PC-9 (cell line): Measurements from ENCODE around the gene IRAK4. TPM values are rescaled to one million over a fixed set of nuclear protein-coding genes. Genes with fewer than 3 reads are reported as not detected.

Source experiments
- BruUV-seq: library from RNA; stranded (reverse); fragments of 400-500 nt; replicated peaks from 2 replicates; lab custom pipeline; 2021; lab: Mats Ljungman, UMichigan
- CTCF ChIA-PET: fragments of 300-600 bp; sonication (Branson Sonifier 250); formaldehyde crosslinking; loops from one replicate; lab custom pipeline; 2022; ENCODE audit warnings: antibody characterized with exemption; lab: Charles Lee
- POLR2A ChIA-PET: fragments of 300-600 bp; sonication (Branson Sonifier 250); formaldehyde crosslinking; loops from one replicate; lab custom pipeline; 2022; ENCODE audit warnings: antibody characterized with exemption; ENCODE audit not compliant: unreplicated experiment; lab: Charles Lee
- DNase-seq, 2 experiments: peaks; one replicate each; pipeline versions ENCODE4 v3.0.0 to v3.0.0-alpha.2; 2015 to 2022; ENCODE audit warnings: mixed read lengths in 1 of 2
- H2AFZ ChIP-seq: fragments of 200-600 bp; sonication (generic); 2 replicates; pipeline ENCODE4 v1.8.1; 2017; ENCODE audit warnings: antibody characterized with exemption
- H3F3A ChIP-seq: fragments of 200-600 bp; sonication (generic); 2 replicates; pipeline ENCODE4 v1.8.1; 2017; ENCODE audit warnings: antibody characterized with exemption, mild to moderate bottlenecking, low read depth; ENCODE audit not compliant: insufficient read depth
- H3K27ac ChIP-seq: fragments of 200-600 bp; sonication (generic); 2 replicates; pipeline ENCODE4 v1.6.1; 2016; ENCODE audit warnings: mixed run types
- H3K27me3 ChIP-seq: fragments of 200-600 bp; sonication (generic); 2 replicates; pipeline ENCODE4 v1.6.1; 2016; ENCODE audit warnings: low read depth, mixed run types; ENCODE audit not compliant: insufficient read depth
- H3K36me3 ChIP-seq: fragments of 200-600 bp; sonication (generic); 2 replicates; pipeline ENCODE4 v1.6.1; 2016; ENCODE audit warnings: low read depth, mixed run types
- H3K4me1 ChIP-seq: fragments of 200-600 bp; sonication (generic); replicated peaks from 2 replicates; pipeline ENCODE4 v1.6.1; 2016; ENCODE audit warnings: mixed run types; ENCODE audit not compliant: insufficient read depth
- H3K4me2 ChIP-seq: fragments of 200-600 bp; sonication (generic); 2 replicates; pipeline ENCODE4 v1.6.1; 2017; ENCODE audit warnings: mixed run types
- H3K4me3 ChIP-seq: fragments of 200-600 bp; sonication (generic); 2 replicates; pipeline ENCODE4 v1.6.1; 2016; ENCODE audit warnings: mixed run types
- H3K79me2 ChIP-seq: fragments of 200-600 bp; sonication (generic); 2 replicates; pipeline ENCODE4 v1.6.1; 2017; ENCODE audit warnings: low read depth, mixed run types
- H3K9me2 ChIP-seq: fragments of 200-600 bp; sonication (generic); 2 replicates; pipeline ENCODE4 v1.8.1; 2017; ENCODE audit warnings: mild to moderate bottlenecking; ENCODE audit not compliant: insufficient read depth
- H3K9me3 ChIP-seq: fragments of 200-600 bp; sonication (generic); 2 replicates; pipeline ENCODE4 v1.8.1; 2016; ENCODE audit warnings: low read depth; ENCODE audit not compliant: insufficient read depth
- H4K20me1 ChIP-seq: fragments of 200-600 bp; sonication (generic); 2 replicates; pipeline ENCODE4 v1.8.1; 2017; ENCODE audit not compliant: insufficient read depth
- EZH2 ChIP-seq: fragments of 200-600 bp; sonication (generic); IDR thresholded peaks from 2 replicates; pipeline ENCODE4 v1.8.0; 2017; ENCODE audit warnings: antibody characterized with exemption, low read depth
- intact Hi-C: fragments of 100-400 bp; cut with micrococcal nuclease; formaldehyde crosslinking; loops from one replicate; pipeline ENCODE4 v1.10.0; 2022; ENCODE audit not compliant: unreplicated experiment
- total RNA-seq: library from RNA; stranded (reverse); gene quantifications from 2 replicates; pipeline ENCODE4 v1.2.3, GENCODE V29; 2021
- TF ChIP-seq, protein P1 (sequence below): fragments of 200-600 bp; sonication (generic); conservative IDR thresholded peaks from 2 replicates; pipeline ENCODE4 v1.6.1; 2017; ENCODE audit warnings: mixed run types, antibody characterized with exemption, mild to moderate bottlenecking, moderate library complexity

IRAK4 gene
- total RNA-seq, 1 experiment from 2014 or later = 10.1 TPM

DNA sequence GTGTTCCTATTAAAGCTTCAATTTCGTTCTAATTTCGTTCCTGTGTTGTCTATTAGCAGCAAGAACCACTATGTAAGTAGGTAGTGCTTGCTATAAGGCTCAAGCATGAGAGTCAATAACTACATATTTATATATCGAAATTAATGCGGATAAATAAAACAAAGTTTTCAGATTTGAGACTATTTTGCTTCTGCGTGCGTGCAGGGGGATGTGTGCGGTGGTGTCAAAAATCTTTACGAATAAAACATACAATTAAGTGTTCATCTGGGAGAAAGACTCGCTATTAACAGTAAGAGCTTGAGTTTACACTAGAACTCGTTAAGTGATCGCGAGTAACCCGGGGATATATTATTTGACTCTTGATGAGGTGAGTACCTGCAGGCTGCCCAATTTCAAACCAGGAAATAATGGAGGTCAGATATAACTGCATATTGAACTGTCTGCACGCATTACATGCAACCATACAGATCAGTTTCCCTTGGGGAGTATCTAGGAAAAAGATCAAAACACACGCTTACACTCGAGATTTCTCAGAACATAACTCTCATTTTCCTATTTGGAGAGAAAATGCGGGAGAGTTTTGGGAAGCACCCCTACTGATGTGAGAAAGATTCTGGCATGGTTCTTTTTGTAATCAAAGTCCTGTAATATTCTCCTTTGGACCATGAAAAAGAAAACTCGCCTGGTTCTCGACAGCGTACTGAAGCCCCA is 46.6 kb downstream of the IRAK4 start:
- ChIA-PET CTCF (no interaction called here), POLR2A (interaction anchor here (0.5 to 1.6 kb wide), 6 partner anchors 12 to 99 kb away, joined by 3 to 19 read pairs (median 6); partner anchors contain the start of gene IRAK4)
- intact Hi-C loops = loop anchor here (5.0 kb wide), 1 partner anchor 77 kb away; no protein-coding TSS in a partner anchor
- no peak for DNase-seq
- BruUV-seq = no TSS peak
- Histone ChIP-seq H4K20me1 (no peaks in the 10 kb centered on the region; the same call in 1 of the 2 replicates), H3K4me1 (peaks cover 28% of the 10 kb centered on the region), H3K79me2 (peaks cover 38% of the 10 kb centered on the region), H3K9me2 (no peaks in the 10 kb centered on the region), H3K27me3 (no peaks in the 10 kb centered on the region), H3K36me3 (peaks cover 35% of the 10 kb centered on the region), H3K27ac (peak overlapping the region; percentile 76), H3F3A (peaks cover 5% of the 10 kb centered on the region), H3K4me3 (peak overlapping the region; percentile 94), H3K4me2 (peak overlapping the region; percentile 98), H3K9me3 (no peaks in the 10 kb centered on the region), H2AFZ (peak overlapping the region; percentile 95)
- no peak for TF ChIP-seq EZH2
- TF ChIP-seq, protein P1, sequence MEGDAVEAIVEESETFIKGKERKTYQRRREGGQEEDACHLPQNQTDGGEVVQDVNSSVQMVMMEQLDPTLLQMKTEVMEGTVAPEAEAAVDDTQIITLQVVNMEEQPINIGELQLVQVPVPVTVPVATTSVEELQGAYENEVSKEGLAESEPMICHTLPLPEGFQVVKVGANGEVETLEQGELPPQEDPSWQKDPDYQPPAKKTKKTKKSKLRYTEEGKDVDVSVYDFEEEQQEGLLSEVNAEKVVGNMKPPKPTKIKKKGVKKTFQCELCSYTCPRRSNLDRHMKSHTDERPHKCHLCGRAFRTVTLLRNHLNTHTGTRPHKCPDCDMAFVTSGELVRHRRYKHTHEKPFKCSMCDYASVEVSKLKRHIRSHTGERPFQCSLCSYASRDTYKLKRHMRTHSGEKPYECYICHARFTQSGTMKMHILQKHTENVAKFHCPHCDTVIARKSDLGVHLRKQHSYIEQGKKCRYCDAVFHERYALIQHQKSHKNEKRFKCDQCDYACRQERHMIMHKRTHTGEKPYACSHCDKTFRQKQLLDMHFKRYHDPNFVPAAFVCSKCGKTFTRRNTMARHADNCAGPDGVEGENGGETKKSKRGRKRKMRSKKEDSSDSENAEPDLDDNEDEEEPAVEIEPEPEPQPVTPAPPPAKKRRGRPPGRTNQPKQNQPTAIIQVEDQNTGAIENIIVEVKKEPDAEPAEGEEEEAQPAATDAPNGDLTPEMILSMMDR = no peak

DNA sequence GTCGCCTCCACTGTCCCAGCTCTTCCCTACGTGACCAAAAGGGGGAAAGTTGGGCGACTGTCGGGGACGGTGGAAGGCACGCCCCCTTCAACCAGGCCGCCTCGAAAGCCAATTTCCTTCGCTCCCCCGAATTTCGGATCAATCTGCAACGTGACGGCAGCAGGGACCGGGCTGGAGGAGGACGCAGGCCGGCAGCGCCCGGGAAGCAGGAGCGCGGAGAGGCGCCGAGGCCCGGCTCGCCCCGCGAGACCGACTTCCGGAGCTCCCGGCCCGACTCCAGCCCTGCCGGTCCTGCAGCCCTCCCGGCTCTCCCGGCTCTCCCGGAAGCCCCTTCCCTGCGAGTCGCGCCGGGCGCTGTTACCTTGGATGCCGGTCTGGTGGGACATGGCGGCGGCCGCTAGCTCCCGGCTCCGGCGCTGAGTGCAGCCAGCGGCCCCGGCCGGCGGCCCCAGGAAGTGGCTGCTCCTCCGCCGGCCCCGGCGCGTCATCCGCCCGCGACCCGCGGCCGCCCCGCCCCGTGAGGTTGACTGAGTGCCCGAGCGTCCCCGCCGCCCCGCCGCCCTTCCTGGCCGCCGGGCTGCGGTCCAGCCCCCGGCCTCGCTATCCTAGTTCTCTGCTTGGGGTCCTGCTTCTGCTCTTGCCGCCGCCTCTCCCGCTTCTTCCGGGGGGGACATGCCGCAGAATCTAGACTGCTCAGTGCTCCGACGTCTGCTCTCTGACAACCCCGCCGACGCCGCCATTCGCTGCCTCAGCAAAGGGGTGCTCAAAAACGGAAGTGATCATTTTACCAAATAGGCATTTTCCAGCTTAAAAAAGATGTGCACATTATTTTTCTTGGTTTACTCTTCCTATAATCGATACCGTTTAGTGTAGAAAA is 47.3 kb downstream of the IRAK4 start, which contains the start of gene TWF1:
Gene TWF1 (minus strand): TSS at position 458 of the 877 bp plus-strand sequence. CDS start 72 bp downstream, at position 386.
- peak; percentile 55 to 82 for DNase-seq
- Histone ChIP-seq H3K4me2 (peak within 1 kb of the TSS; percentile 98), H3K4me1 (peaks cover 28% of the 10 kb centered on the region), H3K27ac (peak within 1 kb of the TSS; percentile 76), H3K36me3 (peaks cover 27% of the 10 kb centered on the region; the same call in 1 of the 2 replicates), H3K4me3 (peak within 1 kb of the TSS; percentile 94), H3K79me2 (peaks cover 38% of the 10 kb centered on the region), H3K9me3 (no peaks in the 10 kb centered on the region), H2AFZ (peak within 1 kb of the TSS; percentile 95), H3F3A (peaks cover under 1% of the 10 kb centered on the region; the same call in 1 of the 2 replicates), H3K27me3 (no peaks in the 10 kb centered on the region), H4K20me1 (no peaks in the 10 kb centered on the region; the same call in 1 of the 2 replicates), H3K9me2 (no peaks in the 10 kb centered on the region)
- ChIA-PET CTCF (no interaction called here), POLR2A (interaction anchor here (0.5 to 1.6 kb wide), 10 partner anchors 13 to 1665 kb away, joined by 3 to 19 read pairs (median 4); partner anchors contain the start of gene IRAK4)
- TF ChIP-seq, protein P1 = peak; percentile 46; the same call in 1 of the 2 replicates
- TF ChIP-seq EZH2 = no peak
- intact Hi-C loops = loop anchor here (2.0 to 5.0 kb wide), 2 partner anchors 47 to 76 kb away; partner anchors contain the start of genes IRAK4 and PUS7L
- BruUV-seq = TSS peak; percentile 55

DNA sequence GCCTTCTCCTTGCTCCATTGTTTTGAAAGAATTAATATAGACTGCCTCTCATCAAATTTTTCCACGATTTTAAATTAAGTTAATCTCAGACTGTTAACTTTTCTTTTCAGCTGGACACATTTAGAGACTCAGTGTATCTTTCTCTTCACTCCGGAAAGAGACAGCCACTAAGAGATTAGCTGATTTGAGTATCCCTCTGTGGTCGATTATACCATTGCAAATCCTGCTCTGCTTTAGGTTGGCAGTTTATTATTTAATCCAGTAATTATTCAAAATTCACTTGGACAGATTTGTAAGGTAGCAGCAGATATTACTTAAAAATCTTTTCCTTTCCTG is 48.0 kb downstream of the IRAK4 start:
- ChIA-PET POLR2A (interaction anchor here (0.6 to 0.7 kb wide), 2 partner anchors 76 to 143 kb away, joined by 4 to 5 read pairs; no protein-coding TSS in a partner anchor), CTCF (no interaction called here)
- TSS peak; percentile 79 for BruUV-seq
- Histone ChIP-seq H3K36me3 (peaks cover 24% of the 10 kb centered on the region; the same call in 1 of the 2 replicates), H3K9me2 (no peaks in the 10 kb centered on the region), H4K20me1 (no peaks in the 10 kb centered on the region), H3F3A (no peaks in the 10 kb centered on the region), H3K27me3 (no peaks in the 10 kb centered on the region), H3K9me3 (no peaks in the 10 kb centered on the region), H3K4me3 (peak overlapping the region; percentile 94), H3K4me1 (peaks cover 28% of the 10 kb centered on the region), H2AFZ (peak overlapping the region; percentile 95), H3K27ac (peak overlapping the region; percentile 76), H3K79me2 (peaks cover 38% of the 10 kb centered on the region), H3K4me2 (peak overlapping the region; percentile 98)
- TF ChIP-seq, protein P1 = no peak
- TF ChIP-seq EZH2 = no peak
- intact Hi-C loops = loop anchor here (2.0 to 5.0 kb wide), 2 partner anchors 48 to 76 kb away; partner anchors contain the start of genes IRAK4 and PUS7L
- no peak for DNase-seq
